GM12892 (cell line): ENCODE data around the gene POLN.

Experiments used
- POLR2A ChIP-seq: IDR thresholded peaks from 2 replicates; pipeline ENCODE4 v1.6.1; 2011; ENCODE audit warnings: low read depth, low read length, control low read depth
- POLR2AphosphoS5 ChIP-seq: IDR thresholded peaks from 2 replicates; pipeline ENCODE4 v1.6.1; 2011; ENCODE audit warnings: low read depth, low read length, control low read depth
- TAF1 ChIP-seq: IDR thresholded peaks from 2 replicates; pipeline ENCODE4 v1.6.1; 2011; ENCODE audit warnings: low read depth, mild to moderate bottlenecking, control low read depth, low read length, borderline replicate concordance

DNA sequence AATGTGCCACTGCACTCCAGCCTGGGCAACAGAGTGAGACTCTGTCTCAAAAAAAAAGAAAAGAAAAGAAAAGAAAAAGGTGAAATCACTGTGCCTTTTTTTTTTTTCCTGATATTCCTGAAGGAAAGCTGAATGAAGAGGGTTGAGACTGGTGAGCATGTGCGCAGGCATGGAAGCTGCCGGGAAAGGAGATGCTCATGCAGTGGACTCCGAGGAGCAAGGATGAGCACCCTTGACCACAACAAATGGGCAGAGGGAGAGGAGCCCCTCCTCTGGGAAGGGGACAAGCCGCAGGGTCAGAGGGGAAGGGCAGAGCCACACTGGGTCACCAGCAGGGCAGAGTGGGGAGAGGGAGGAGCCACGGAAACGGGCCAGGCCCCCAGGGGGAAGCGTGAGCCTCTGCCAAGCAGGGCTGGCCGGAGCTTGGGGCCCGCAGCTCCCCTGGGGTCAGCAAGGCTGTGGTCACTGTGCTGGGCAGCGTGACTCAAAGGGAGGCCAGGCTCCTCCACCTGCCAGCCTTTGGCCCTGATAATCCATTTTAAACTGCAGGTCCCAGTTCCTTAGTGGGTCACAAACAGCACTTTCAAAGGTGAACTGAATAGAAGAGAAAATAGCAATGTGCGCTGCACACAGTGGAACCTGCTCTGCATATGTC is 102.9 kb downstream of the POLN start:
- TF ChIP-seq POLR2A (no peak), POLR2AphosphoS5 (no peak), TAF1 (no peak)
